Central memory CD4-positive, alpha-beta T cell (primary cell): ENCODE data around the gene KIAA1191.

Experiments
- DNase-seq: peaks from one replicate; pipeline ENCODE4 v3.0.0; 2022

The KIAA1191 gene

GRCh38 chr5:176389135-176390123 is 27.9 kb upstream of the KIAA1191 start:
- no peak for DNase-seq

- peak; percentile 98 for DNase-seq
Measured at GRCh38 chr5:176388444-176389134, 27.0 kb upstream of the KIAA1191 start, which contains the start of the genes HIGD2A and NOP16. HIGD2A (plus strand) TSS chr5:176388751; CDS start chr5:176388820, 69 bp downstream. NOP16 (minus strand) TSS chr5:176388598; CDS start chr5:176388539, 59 bp downstream.

- DNase-seq, result no peak
Measured at GRCh38 chr5:176388003-176388443, 26.5 kb upstream of the KIAA1191 start.

- DNase-seq, result no peak
Measured at GRCh38 chr5:176387384-176387925, 25.9 kb upstream of the KIAA1191 start.

GRCh38 chr5:176386491-176386890 is 24.9 kb upstream of the KIAA1191 start:
- DNase-seq, result no peak

- no peak for DNase-seq
Measured at GRCh38 chr5:176384991-176385390, 23.4 kb upstream of the KIAA1191 start.

GRCh38 chr5:176384366-176384930 is 22.9 kb upstream of the KIAA1191 start:
- DNase-seq, result no peak

GRCh38 chr5:176383961-176384360 is 22.4 kb upstream of the KIAA1191 start:
- DNase-seq, result no peak

- no peak for DNase-seq
Measured at GRCh38 chr5:176383248-176383905, 21.8 kb upstream of the KIAA1191 start.

- no peak for DNase-seq
Measured at GRCh38 chr5:176382721-176383120, 21.2 kb upstream of the KIAA1191 start.

- DNase-seq, result no peak
Measured at GRCh38 chr5:176381979-176382378, 20.4 kb upstream of the KIAA1191 start.

- no peak for DNase-seq
Measured at GRCh38 chr5:176381423-176381822, 19.9 kb upstream of the KIAA1191 start.

GRCh38 chr5:176379881-176380280 is 18.3 kb upstream of the KIAA1191 start:
- DNase-seq, result no peak

GRCh38 chr5:176373100-176373818 is 11.7 kb upstream of the KIAA1191 start:
- DNase-seq, result no peak

- no peak for DNase-seq
Measured at GRCh38 chr5:176371621-176372539, 10.3 kb upstream of the KIAA1191 start.

- DNase-seq, result no peak
Measured at GRCh38 chr5:176369934-176370711, 8.6 kb upstream of the KIAA1191 start.

- DNase-seq, result no peak
Measured at GRCh38 chr5:176368726-176369125, 7.2 kb upstream of the KIAA1191 start.

GRCh38 chr5:176366232-176366894 is 4.8 kb upstream of the KIAA1191 start:
- DNase-seq, result no peak
